Measurements from ENCODE around the gene LRRC8E. TPM values are rescaled to one million over a fixed set of nuclear protein-coding genes. Genes with fewer than 3 reads are reported as not detected.

Gene LRRC8E
- 30.8 and 33.7 TPM in 2 replicates for total RNA-seq (2014; rRNA removed; shearing (Covaris generic))

DNA sequence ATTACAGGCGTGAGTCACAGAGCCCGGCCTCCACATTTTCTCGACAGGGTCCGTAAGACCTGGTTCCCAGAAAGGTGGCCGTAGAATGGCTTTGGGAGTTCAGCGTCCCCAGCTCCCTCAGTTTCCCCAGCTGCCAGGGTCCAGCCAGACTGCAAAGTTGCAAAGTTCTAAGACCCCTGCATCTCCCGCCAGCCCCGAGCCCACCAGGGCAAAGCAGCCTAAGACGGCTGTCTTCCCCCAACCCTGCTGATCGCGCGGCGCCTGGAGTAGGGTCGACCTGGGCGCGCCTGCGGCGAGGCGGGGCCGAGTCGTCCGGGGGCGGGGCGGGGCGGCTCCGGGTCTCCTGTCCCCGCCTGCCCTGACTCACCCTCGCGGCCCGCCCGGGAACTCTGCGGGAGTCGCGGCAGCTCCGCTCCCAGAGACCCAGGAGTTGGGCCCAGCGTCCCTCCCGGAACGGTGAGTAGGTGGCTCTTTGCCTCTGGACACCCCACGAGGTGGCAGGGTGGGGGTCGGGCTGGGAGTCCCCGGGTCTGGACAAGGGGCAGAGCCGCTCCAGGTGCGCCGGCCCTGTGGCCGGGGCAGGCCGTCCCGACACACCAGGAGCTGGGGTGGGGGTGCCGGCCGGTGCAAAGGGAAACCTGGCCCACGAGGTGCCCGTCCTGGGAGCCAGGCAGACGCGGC lies at the start of gene LRRC8E:
LRRC8E (plus strand) TSS at position 366 of the 681 bp plus-strand sequence. CDS start 7,094 bp downstream, outside the sequence.
- DNase-seq (ENCODE audit: low spot score), result peak; percentile 66

DNA sequence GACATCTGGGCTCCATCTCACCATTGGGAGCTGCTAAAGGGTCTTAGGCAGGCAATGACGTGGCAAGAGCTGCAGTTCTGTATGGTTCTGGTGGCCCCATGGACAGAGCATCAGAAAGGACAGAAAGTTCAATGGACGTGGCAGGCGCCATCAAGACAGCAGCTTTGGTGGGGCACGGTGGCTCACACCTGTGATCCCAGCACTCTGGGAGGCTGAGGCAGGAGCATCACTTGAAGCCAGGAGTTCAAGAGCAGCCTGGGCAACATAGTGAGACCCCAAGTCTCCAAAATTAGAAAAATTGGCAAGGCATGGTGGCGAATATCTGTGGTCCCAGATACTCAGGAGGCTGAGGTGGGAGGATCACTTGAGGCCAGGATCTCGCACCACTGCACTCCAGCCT lies 48.8 kb upstream of the LRRC8E start:
- DNase-seq (ENCODE audit: low spot score), result no peak

DNA sequence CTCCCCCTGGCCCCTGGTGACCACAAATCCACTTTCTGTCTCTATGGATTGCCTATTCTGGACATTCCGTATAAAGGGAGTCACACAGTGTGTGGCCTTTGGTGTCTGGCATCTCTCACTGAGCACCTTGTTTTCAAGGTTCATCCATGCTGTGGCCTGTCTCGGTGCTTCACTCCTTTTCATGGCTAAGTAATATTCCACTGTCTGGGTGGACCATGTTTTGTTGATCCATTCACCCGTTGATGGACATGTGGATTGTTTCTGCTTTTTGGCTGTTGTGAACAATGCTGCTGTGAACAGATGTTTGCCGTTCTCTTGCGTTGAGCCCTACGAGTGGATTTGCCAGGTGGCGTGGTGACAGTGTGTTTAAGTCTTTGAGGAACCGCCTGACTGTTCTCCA lies 47.7 kb upstream of the LRRC8E start:
- no peak for DNase-seq (ENCODE audit: low spot score)

DNA sequence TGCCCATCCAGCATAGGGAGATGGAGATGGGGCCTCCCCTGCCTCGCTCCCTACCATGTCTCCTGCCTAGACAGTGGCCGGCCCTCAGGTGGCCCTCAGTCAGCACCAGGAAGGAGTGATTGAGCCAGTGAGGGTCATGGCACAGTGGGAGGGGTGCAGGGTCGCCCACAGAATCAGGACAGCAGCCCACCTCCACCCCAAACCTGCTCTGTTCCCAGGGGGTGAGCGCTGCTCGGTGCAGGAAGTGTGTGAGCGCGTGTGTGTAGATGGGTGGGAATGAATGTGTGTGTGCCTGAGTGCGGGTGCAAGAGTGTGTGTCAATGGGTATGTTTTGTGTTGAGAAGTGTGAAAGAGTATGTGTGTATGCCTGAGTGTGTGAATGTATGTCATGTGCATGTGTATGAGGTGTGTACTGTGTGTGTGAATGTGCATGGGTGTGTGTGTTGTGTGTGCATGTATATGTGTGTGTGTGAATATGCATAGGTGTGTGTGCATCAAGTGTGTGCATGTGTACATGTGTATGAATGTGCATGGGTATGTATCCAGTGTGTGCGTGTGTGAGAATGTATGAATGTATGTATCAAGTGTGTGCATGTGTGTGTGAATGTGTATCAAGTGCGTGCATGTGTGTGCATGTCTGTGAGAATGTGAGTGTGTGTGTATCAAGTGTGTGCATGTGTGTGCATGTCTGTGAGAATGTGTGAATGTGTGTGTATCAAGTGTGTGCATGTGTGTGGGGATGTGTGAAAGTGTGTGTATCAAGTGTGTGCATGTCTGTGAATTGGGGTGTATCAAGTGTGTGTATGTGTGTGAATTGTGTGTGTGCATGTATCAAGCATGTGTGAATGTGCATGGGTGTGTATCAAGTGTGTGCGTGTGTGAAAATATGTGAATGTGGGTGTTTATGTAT lies 46.3 kb upstream of the LRRC8E start:
- DNase-seq (ENCODE audit: low spot score), result no peak

DNA sequence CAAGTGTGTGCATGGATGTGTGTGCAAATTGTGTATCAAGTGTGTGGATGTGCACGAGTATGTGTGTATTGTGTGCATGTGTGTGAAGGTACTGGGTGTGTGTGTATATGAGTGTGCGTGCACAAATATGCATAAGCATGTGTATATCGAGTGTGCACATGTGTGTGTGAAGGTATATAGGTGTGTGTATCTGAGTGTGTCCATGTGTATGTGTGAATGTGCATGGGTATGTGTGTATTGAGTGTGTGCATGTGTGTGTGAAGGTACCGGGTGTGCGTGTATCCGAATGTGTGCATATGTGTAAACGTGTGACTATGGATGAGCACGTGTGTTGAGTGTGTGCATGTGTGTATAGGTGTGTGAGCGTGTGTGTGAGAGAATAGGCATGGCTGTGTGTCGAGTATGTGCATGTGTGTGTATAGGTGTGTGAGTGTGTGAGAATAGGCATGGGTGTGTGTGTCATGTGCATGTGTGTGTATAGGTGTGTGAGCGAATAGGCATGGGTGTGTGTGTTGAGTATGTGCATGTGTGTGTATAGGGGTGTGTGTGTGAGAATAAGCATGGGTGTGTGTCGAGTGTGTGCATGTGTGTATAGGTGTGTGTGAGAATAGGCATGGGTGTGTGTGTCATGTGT lies 45.5 kb upstream of the LRRC8E start:
- no peak for DNase-seq (ENCODE audit: low spot score)

DNA sequence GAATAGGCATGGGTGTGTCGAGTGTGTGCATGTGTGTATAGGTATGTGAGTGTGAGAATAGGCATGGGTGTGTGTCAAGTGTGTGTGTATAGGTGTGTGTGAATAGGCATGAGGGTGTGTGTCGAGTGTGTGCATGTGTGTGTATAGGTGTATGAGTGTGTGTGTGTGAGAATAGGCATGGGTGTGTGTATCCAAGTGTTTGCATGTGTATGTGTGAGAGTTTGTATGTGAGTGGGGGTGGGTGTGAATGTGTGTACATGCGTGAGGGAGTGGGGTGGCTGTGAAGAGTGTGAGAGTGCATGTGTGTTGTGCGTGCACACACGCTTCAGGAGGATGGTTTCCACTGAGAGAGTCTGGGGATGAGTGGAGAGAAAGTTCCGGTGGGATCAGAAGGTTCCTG lies 44.8 kb upstream of the LRRC8E start:
- DNase-seq (ENCODE audit: low spot score), result no peak

DNA sequence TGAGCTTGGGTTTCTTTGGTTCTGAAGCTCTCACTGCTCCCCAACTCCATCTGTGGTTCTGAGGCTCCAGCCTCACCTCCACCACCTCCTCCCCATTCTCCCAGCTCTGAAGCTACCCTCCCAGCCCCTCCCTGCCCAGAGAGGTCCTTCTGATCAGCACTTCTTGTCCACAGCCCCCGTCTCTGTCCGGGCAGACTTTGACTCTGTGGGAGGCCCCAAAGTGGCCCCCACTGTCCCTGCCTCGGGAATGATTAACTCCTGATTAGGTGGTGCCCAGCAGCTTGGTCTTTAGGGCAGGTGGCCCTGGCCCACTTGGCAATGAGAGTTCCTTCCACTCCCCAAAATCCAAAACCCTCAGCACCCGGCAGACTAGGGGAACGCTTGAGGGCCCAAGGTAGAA lies 43.9 kb upstream of the LRRC8E start:
- no peak for DNase-seq (ENCODE audit: low spot score)

DNA sequence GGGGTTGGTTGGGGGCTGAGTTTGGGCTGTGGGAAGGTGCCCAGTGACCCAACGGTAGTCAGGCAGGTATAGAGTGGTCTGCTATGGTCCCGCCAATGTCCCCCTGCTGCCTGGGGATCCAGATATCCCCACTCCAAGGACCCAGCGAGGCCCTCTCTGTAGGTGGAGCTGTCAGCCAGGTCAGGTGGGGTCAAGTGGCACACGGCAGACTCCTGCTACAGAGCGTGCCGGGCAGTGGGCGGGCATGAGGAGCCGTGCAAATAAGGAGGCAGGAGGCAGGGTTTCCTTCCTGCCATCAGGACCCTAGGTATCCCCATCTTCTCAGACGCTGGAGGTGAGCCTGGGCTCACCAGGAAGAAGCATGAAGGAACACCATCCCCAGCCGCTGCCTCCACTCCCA lies 43.4 kb upstream of the LRRC8E start:
- no peak for DNase-seq (ENCODE audit: low spot score)

DNA sequence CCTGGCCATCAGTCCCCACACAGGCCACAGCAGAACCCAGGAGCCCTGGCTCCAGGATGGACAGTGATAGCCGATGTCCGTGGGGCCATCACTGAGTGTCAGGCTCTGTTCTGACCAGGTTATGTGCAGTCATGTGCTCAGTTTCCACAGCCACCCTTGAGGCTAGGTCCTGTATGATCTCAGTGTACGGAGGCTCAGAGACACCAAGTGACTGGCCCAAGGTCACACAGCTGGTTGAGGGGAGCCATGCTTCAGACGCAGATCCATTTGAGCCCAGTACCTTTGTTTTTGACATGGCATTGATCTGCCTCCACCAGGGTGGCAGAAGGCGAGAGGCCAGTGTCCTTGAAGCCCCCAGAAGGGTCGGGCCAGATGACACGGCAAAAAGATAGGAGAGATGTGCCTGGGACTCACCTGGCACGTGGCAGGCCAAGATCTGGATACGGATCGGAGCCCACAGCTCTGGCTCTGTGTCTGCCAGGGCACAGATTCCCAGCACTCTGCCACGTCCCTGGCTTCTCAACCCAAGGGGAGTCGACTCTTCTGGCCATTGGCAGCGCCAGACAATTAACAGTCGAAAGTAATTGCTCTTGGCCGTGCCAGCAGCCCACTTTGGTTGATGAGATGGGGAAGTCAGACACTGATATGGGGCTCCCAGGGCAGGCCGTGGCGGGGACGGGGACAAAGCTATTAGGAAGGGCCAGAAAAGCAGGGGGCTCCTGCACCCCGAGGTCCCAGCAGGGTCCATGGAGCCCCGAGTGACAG lies 42.7 kb upstream of the LRRC8E start:
- no peak for DNase-seq (ENCODE audit: low spot score)

DNA sequence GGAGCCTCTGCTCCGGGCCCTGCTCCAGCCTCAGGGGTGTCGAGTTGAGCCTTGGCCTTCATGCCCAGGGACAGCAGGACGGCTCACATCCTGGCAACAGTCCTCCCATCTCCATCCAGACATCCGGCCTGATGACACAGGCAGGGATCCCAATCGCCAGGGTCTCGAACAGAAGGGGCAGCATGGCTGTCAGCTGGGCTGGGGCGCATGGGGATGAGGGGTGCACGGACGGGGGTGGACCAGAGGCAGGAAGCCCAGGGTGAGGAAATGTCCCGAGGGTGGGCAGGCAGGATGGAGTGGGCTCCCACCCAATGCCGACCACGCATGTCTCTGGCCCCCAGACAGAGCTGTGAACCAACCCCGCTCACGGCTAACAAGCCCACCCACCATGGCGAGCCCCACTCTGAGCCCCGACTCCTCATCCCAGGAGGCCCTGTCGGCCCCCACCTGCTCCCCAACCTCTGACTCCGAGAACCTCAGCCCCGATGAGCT lies 42.1 kb upstream of the LRRC8E start:
- DNase-seq (ENCODE audit: low spot score), result no peak

DNA sequence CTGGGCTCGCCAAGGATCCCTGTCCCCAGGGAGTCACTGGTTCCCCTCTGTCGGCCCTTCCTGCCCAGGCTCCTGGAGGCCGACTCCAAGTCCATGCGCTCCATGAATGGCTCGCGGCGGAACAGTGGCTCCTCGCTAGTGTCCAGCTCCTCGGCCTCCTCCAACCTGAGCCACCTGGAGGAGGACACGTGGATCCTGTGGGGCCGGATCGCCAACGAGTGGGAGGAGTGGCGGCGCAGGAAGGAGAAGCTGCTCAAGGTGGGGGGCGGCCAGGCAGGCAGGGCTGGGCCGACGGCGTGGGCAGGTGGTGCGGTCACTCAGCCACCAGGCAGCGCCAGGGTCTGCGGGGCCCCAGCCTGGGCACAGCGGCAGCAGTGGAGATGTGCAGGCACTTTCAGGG lies 40.6 kb upstream of the LRRC8E start:
- DNase-seq (ENCODE audit: low spot score), result no peak

DNA sequence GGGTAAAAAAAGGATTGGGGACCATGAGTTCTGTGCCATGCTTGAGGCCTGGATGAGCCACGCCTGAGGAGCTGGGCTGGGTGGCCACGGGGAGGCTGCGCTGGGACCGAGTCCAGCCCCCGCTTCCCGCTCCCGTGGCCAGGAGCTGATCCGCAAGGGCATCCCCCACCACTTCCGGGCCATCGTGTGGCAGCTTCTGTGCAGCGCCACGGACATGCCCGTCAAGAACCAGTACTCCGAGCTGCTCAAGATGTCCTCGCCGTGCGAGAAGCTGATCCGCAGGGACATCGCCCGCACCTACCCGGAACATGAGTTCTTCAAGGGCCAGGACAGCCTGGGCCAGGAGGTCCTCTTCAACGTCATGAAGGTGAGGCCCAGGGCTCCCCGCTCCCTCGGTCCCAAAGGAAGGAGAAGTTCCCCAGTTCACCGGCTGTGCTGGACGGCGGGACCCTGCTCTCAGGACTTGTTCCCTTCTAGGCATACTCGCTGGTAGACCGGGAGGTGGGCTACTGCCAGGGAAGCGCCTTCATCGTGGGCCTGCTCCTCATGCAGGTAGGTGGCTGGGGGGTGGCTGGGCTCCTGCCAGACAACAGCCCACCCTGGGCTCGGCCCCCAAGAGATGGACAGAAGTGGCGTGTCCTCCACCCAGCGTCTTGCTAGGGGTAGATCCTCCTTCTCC lies 39.4 kb upstream of the LRRC8E start:
- DNase-seq (ENCODE audit: low spot score), result no peak

DNA sequence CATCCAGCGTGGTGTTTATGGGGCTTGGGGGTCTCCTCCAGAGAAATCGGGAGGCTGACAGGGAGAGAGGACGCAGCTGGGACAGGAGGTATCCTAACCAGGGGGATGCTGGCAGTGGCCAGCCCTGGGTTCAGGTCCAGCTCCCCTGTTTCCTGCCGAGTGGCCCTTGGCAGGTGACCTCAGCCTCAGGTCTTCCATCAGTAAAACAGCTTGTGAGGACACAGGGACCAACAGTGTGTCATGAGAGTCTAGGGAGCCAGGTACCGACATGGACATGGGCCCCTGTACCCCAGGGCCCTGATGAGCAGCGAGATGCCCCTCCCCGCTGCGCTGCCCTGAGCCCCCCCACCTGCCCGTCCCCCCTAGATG lies 38.7 kb upstream of the LRRC8E start:
- no peak for DNase-seq (ENCODE audit: low spot score)

DNA sequence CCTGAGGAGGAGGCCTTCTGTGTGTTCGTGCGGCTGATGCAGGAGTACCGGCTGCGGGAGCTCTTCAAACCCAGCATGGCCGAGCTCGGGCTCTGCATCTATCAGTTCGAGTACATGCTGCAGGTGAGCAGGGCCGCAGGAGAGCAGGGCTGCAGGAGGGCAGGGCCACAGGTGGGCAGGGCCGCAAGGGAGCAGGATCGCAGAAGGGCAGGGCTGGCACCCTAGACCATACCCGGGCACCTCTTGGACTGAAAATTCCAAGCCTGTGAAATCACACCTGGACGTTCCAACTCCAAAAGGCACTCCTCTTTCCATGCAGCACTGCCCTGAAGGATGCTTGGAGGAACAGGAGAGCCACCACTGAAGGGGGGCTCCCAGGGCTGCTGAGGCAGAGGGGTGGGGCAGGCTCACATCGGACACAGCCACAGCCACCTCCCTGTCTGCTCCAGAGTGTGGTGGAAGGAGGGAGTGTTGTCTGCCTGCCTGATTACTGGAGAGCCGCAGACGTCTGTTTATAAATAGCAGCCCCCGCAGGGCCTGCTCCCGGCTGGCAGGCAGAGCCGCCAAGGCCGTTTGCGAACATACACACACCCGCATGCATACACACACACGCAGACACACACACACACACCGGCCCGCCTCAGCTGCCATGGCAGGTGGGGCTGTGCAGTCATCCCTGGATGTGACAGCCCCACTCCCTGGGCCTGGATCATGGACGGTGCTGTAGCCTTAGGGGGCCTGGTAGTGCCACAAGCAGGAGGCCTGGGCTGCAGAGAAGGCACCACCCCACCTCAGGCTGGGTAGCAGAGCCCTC lies 38.1 kb upstream of the LRRC8E start:
- DNase-seq (ENCODE audit: low spot score), result no peak

DNA sequence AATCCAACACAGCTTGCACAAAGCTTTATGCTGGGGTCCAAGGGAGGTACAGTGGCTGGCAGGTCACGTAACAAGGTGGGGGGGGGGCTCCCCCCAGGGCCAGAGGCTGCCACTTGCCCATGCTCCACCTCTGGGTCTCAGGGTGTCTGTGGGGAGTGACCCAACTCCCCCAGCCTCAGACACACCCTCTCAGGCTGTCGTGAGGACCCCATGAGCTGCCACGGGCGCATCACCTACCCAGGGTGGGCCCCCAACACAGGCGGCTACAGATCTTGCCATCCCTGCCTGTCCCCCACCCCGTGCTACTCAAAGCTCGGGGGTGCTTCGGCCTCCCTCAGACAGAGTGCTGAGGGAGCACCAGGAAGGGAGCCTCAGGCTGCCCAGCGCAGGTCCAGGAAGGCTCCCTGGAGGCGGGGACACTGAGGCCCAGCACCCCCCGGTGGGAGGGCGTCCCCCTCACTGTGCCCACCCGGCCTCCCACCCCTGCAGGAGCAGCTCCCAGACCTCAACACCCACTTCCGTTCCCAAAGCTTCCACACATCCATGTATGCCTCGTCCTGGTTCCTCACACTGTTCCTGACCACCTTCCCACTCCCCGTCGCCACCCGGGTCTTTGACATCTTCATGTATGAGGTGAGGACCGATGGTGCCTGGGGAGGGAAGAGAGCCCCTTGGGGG lies 37.2 kb upstream of the LRRC8E start:
- DNase-seq (ENCODE audit: low spot score), result no peak

DNA sequence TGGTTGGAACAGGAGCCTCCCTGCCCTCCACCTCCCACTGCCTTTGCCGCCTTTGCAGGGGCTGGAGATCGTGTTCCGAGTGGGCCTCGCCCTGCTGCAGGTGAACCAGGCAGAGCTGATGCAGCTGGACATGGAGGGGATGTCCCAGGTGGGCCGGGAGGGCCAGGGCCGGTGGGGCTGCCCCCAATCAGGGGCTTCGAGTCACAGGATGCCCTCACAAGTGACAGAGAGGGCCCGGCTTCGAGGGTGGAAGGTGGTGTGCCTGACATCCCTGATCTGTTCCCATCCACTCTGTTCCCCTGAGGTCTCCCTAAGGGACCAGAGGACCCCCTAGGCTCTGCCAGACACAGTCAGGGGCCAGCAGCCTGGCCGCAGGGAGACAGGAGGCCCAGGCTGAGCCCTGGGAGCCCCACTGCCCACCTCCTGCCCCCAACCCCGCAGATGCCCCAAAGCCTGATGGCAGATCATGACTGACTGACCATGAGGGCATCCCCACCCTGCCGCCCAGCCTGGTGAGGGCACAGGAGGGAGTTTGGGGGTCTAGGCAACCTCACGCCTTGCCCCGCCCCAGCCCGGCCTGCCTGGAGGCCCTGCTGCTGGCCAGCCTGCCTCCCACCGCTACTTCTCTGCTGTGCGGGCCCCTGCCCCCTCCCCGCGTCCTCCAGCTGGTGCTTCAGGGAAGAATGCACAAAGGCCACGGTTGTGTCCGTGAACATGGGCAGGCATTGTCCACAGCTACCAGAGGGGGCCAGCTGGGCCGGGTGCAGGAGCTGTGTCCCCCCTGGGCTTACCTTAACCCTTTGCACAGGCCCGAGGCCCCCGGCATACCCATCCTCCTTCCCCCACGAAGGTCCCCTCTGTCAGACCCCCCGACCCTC lies 36.4 kb upstream of the LRRC8E start:
- DNase-seq (ENCODE audit: low spot score), result no peak

DNA sequence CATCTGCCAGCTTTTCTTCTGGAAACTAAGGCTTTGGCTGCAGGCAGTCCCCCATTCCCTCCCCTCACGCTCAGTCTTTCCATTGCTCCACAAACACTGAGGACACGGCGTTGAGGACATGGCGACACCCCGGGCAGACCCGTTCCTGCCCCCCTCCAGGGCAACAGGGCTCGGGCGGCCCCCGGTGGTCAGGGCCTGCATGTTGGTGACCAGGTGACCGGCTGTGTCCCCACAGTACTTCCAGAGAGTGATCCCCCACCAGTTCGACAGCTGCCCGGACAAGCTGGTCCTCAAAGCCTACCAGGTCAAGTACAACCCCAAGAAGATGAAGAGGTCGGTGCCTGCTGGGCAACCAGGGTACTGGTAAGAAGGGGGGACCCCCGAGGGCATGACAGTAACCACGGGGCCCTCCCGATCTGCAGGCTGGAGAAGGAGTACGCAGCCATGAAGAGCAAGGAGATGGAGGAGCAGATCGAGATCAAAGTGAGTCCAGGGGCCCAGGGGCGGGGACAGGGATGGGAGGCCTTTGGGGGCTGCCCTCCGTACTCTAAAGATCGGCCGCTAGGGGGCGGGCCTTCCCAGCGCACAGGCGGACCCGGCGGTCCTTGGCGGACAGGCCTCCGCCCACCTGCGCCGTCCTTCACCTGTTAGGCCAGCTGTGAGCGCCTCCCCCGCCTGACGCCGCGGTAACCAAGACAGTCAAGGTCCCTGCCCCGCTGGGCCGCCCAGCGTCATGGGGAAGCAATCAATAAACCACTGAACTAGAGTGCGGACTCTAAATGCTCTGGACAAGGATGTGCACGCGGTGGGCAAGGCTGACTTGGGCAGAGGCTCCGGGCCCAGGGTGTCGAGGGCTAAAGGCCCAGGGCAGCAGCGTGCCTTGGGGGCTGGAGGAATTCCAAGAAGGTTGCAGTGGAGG lies 35.2 kb upstream of the LRRC8E start:
- DNase-seq (ENCODE audit: low spot score), result no peak

DNA sequence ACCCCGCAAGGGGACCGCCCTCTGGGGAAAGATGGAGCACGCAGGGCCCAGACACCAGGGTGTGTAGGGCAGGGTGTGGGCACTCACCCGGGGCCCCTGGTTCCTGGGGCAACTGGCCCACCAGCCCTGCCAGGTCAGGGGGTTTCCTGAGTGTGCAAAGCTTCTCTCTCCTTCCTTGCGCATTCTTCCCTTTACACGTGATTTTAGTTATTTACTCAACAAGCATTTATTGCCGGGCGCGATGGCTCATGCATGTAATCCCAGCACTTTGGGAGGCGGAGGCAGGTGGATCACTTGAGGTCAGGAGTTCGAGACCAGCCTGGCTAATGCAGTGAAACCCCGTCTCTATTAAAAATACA lies 34.6 kb upstream of the LRRC8E start:
- no peak for DNase-seq (ENCODE audit: low spot score)
